Fibroblast of lung (primary cell): Measurements from ENCODE around the gene PKHD1. TPM values are rescaled to one million over a fixed set of nuclear protein-coding genes. Genes with fewer than 3 reads are reported as not detected.

Source experiments
- DNase-seq, 2 donors: peaks; one replicate each; pipeline versions ENCODE4 v3.0.0 to v3.0.0-alpha.2; 2010; ENCODE audit warnings: low read depth in 2 of 2
- H2AFZ ChIP-seq: 2 replicates; pipeline ENCODE4 v1.5.1; 2012; ENCODE audit warnings: low read length, control low read depth, inconsistent platforms
- H3K27ac ChIP-seq: 2 replicates; pipeline ENCODE4 v1.5.1; 2011; ENCODE audit warnings: low read length, control low read depth; ENCODE audit not compliant: insufficient read depth
- H3K27me3 ChIP-seq: 2 replicates; pipeline ENCODE4 v1.5.1; 2011; ENCODE audit warnings: mild to moderate bottlenecking, low read length; ENCODE audit not compliant: control insufficient read depth, insufficient read depth
- H3K36me3 ChIP-seq: 2 replicates; pipeline ENCODE4 v1.5.1; 2011; ENCODE audit warnings: low read length; ENCODE audit not compliant: control insufficient read depth, insufficient read depth
- H3K4me1 ChIP-seq: 2 replicates; pipeline ENCODE4 v1.5.1; 2011; ENCODE audit warnings: low read length; ENCODE audit not compliant: control insufficient read depth, insufficient read depth; ENCODE audit errors: extremely low read depth
- H3K4me2 ChIP-seq: 2 replicates; pipeline ENCODE4 v1.5.1; 2011; ENCODE audit warnings: low read length, control low read depth; ENCODE audit not compliant: insufficient read depth; ENCODE audit errors: extremely low read depth
- H3K4me3 ChIP-seq, 4 experiments: fragments of 200-600 bp in 1 of 4; sonication (generic) in 1 of 4; replicated peaks in 1 of 4; 2 replicates each; pipeline ENCODE4 v1.5.1; 2011 to 2016; ENCODE audit warnings: low read length in 4 of 4, low read depth in 3 of 4, mild to moderate bottlenecking in 3 of 4, control low read depth in 2 of 4, inconsistent platforms in 1 of 4, mixed read lengths in 1 of 4; ENCODE audit not compliant: insufficient read depth in 1 of 4; ENCODE audit errors: control extremely low read depth in 1 of 4
- H3K79me2 ChIP-seq: 2 replicates; pipeline ENCODE4 v1.5.1; 2012; ENCODE audit warnings: mild to moderate bottlenecking, low read length, inconsistent platforms; ENCODE audit not compliant: control insufficient read depth, insufficient read depth
- H3K9ac ChIP-seq: 2 replicates; pipeline ENCODE4 v1.5.1; 2011; ENCODE audit warnings: mild to moderate bottlenecking, low read length, control low read depth; ENCODE audit not compliant: insufficient read depth
- H3K9me3 ChIP-seq: 2 replicates; pipeline ENCODE4 v1.5.1; 2012; ENCODE audit warnings: low read depth, low read length; ENCODE audit not compliant: control insufficient read depth, insufficient read depth
- H4K20me1 ChIP-seq: 2 replicates; pipeline ENCODE4 v1.5.1; 2011; ENCODE audit warnings: low read length; ENCODE audit not compliant: control insufficient read depth, insufficient read depth; ENCODE audit errors: extremely low read depth
- EZH2 ChIP-seq: IDR thresholded peaks from 2 replicates; pipeline ENCODE4 v1.5.1; 2012; ENCODE audit warnings: low read length, control low read depth, mild to moderate bottlenecking; ENCODE audit errors: missing control alignments
- polyA plus RNA-seq, 2 donors: library from polyadenylated mRNA; depleted of rRNA in 1 of 2; stranded (reverse) in 1 of 2; unstranded in 1 of 2; fragments of >200 nt; gene quantifications; 2 replicates each; pipeline ENCODE4 v1.2.1, GENCODE V29; 2011 to 2012; ENCODE audit warnings: missing spikeins in 1 of 2
- total RNA-seq: library from RNA; depleted of rRNA; stranded (reverse); fragments of >200 nt; gene quantifications from 2 replicates; pipeline ENCODE4 v1.2.1, GENCODE V29; 2014
- TF ChIP-seq, protein P1 (sequence below), 2 donors: IDR thresholded peaks in 1 of 2; conservative IDR thresholded peaks in 1 of 2; 1 replicate in 1 of 2; 2 replicates in 1 of 2; pipeline ENCODE4 v1.5.1; 2011 to 2012; ENCODE audit warnings: low read length in 2 of 2, control low read depth in 1 of 2, inconsistent platforms in 1 of 2, low read depth in 1 of 2, mild to moderate bottlenecking in 1 of 2

The PKHD1 gene
- total and polyA plus RNA-seq, 2 donors (not counting 1 experiment from before 2014, with no cell fraction given) = not detected

GRCh38 chr6:52136055-52136454 lies 48.6 kb upstream of the PKHD1 start:
- Histone ChIP-seq H3K4me3 (no peak overlapping the region), H3K27ac (no peak overlapping the region), H3K9me3 (no peaks in the 10 kb centered on the region), H3K79me2 (no peaks in the 10 kb centered on the region), H3K9ac (no peak overlapping the region), H2AFZ (no peak overlapping the region), H3K4me1 (no peaks in the 10 kb centered on the region), H4K20me1 (no peaks in the 10 kb centered on the region), H3K4me2 (no peak overlapping the region), H3K36me3 (no peaks in the 10 kb centered on the region), H3K27me3 (peaks cover 2% of the 10 kb centered on the region)
- no peak for TF ChIP-seq EZH2
- no peak for DNase-seq

GRCh38 chr6:52135217-52135616 lies 47.8 kb upstream of the PKHD1 start:
- Histone ChIP-seq H3K9me3 (no peaks in the 10 kb centered on the region), H3K4me3 (no peak overlapping the region), H3K4me1 (no peaks in the 10 kb centered on the region), H3K9ac (no peak overlapping the region), H3K4me2 (no peak overlapping the region), H4K20me1 (no peaks in the 10 kb centered on the region), H3K27me3 (peaks cover 2% of the 10 kb centered on the region), H3K79me2 (no peaks in the 10 kb centered on the region), H3K27ac (no peak overlapping the region), H2AFZ (no peak overlapping the region), H3K36me3 (no peaks in the 10 kb centered on the region)
- TF ChIP-seq, protein P1, sequence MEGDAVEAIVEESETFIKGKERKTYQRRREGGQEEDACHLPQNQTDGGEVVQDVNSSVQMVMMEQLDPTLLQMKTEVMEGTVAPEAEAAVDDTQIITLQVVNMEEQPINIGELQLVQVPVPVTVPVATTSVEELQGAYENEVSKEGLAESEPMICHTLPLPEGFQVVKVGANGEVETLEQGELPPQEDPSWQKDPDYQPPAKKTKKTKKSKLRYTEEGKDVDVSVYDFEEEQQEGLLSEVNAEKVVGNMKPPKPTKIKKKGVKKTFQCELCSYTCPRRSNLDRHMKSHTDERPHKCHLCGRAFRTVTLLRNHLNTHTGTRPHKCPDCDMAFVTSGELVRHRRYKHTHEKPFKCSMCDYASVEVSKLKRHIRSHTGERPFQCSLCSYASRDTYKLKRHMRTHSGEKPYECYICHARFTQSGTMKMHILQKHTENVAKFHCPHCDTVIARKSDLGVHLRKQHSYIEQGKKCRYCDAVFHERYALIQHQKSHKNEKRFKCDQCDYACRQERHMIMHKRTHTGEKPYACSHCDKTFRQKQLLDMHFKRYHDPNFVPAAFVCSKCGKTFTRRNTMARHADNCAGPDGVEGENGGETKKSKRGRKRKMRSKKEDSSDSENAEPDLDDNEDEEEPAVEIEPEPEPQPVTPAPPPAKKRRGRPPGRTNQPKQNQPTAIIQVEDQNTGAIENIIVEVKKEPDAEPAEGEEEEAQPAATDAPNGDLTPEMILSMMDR (conservative IDR thresholded peaks at IDR 0.05 in 1 of 2, IDR thresholded peaks at IDR 0.05 in 1 of 2; ENCODE audit: low read depth in 1 of 2, low read length in 2 of 2) = no peak
- no peak for TF ChIP-seq EZH2
- no peak for DNase-seq

GRCh38 chr6:52134011-52134410 lies 46.6 kb upstream of the PKHD1 start:
- DNase-seq = no peak
- TF ChIP-seq EZH2 = no peak
- TF ChIP-seq, protein P1 (conservative IDR thresholded peaks at IDR 0.05 in 1 of 2, IDR thresholded peaks at IDR 0.05 in 1 of 2; ENCODE audit: low read depth in 1 of 2, low read length in 2 of 2) = no peak
- Histone ChIP-seq H3K36me3 (no peaks in the 10 kb centered on the region), H3K4me1 (no peaks in the 10 kb centered on the region), H3K4me3 (no peak overlapping the region), H4K20me1 (no peaks in the 10 kb centered on the region), H2AFZ (no peak overlapping the region), H3K27ac (no peak overlapping the region), H3K9me3 (no peaks in the 10 kb centered on the region), H3K27me3 (peaks cover 2% of the 10 kb centered on the region), H3K4me2 (no peak overlapping the region), H3K79me2 (no peaks in the 10 kb centered on the region), H3K9ac (no peak overlapping the region)
